ENCODE results near the gene COMMD10.

GRCh38 chr5:116275282-116275681 lies 190.5 kb downstream of the COMMD10 start:
- TF ChIP-seq CTCF (IDR thresholded peaks at IDR 0.05) (no peak), EZH2 (IDR thresholded peaks at IDR 0.05; ENCODE audit: borderline replicate concordance, insufficient read depth, low read depth, low read length, poor library complexity, severe bottlenecking) (no peak)
